Transverse colon (tissue), 4 donors: ENCODE results near the gene OSGEPL1.

Experiments used
- CTCF ChIP-seq, 5 experiments: fragments of 200-600 bp in 3 of 5; fragments of 450-650 bp in 2 of 5; sonication (generic) in 3 of 5; IDR thresholded peaks; 1 replicate in 2 of 5; 2 replicates in 3 of 5; pipeline ENCODE4 v1.5.1; 2016 to 2017; ENCODE audit warnings: antibody characterized with exemption in 5 of 5, inconsistent platforms in 3 of 5, mild to moderate bottlenecking in 2 of 5, moderate library complexity in 1 of 5
- EP300 ChIP-seq: sonication (generic); formaldehyde crosslinking; IDR thresholded peaks from one replicate; pipeline ENCODE4 v1.6.1; 2017; ENCODE audit warnings: antibody characterized with exemption, low read depth
- POLR2A ChIP-seq: fragments of 450-650 bp; IDR thresholded peaks from one replicate; pipeline ENCODE4 v1.6.1; 2016; ENCODE audit warnings: antibody characterized with exemption, mild to moderate bottlenecking, moderate library complexity
- POLR2AphosphoS5 ChIP-seq, 3 donors: sonication (generic); formaldehyde crosslinking; IDR thresholded peaks; one replicate each; pipeline ENCODE4 v1.6.1; 2016; ENCODE audit warnings: antibody characterized with exemption in 3 of 3

- TF ChIP-seq POLR2AphosphoS5 (IDR thresholded peaks at IDR 0.05) = no peak
- TF ChIP-seq CTCF (IDR thresholded peaks at IDR 0.05) = no peak
- TF ChIP-seq POLR2A = no peak
- no peak for TF ChIP-seq EP300
Measured at GRCh38 chr2:189799030-189799331, 36.4 kb upstream of the OSGEPL1 start.
